H9 (cell line): Measurements from ENCODE around the gene SOCS6. TPM values are rescaled to one million over a fixed set of nuclear protein-coding genes. Genes with fewer than 3 reads are reported as not detected.
A peak's percentile ranks its signal among the peaks of the same experiment; 100 is the strongest.

Experiments used
- DNase-seq: peaks from one replicate; pipeline ENCODE4 v3.0.0-alpha.2; 2017
- H2AFZ ChIP-seq: one replicate; pipeline ENCODE4 v1.6.1; 2013; ENCODE audit warnings: mild to moderate bottlenecking, low read length, control low read depth, moderate library complexity
- H2AK5ac ChIP-seq: 2 replicates; pipeline ENCODE4 v1.6.1; 2013; ENCODE audit warnings: low read length, control low read depth, mixed read lengths; ENCODE audit not compliant: insufficient read length
- H2BK120ac ChIP-seq: one replicate; pipeline ENCODE4 v1.6.1; 2013; ENCODE audit warnings: low read depth, mild to moderate bottlenecking, low read length, control low read depth, inconsistent platforms; ENCODE audit not compliant: poor library complexity, severe bottlenecking
- H2BK12ac ChIP-seq: 2 replicates; pipeline ENCODE4 v1.6.1; 2013; ENCODE audit warnings: low read length, control low read depth, mixed read lengths, low read depth; ENCODE audit not compliant: insufficient read length
- H2BK15ac ChIP-seq: 2 replicates; pipeline ENCODE4 v1.6.1; 2013; ENCODE audit warnings: low read depth, low read length, control low read depth
- H2BK20ac ChIP-seq: one replicate; pipeline ENCODE4 v1.6.1; 2013; ENCODE audit warnings: low read depth, mild to moderate bottlenecking, low read length, control low read depth, inconsistent platforms; ENCODE audit not compliant: poor library complexity, severe bottlenecking
- H2BK5ac ChIP-seq: 2 replicates; pipeline ENCODE4 v1.6.1; 2013; ENCODE audit warnings: low read length, control low read depth, mixed read lengths; ENCODE audit not compliant: insufficient read length
- H3K14ac ChIP-seq: 2 replicates; pipeline ENCODE4 v1.6.1; 2013; ENCODE audit warnings: low read length, control low read depth; ENCODE audit not compliant: insufficient read depth
- H3K18ac ChIP-seq: 2 replicates; pipeline ENCODE4 v1.6.1; 2013; ENCODE audit warnings: low read depth, mild to moderate bottlenecking, mixed read lengths, low read length, control low read depth; ENCODE audit not compliant: insufficient read length
- H3K23ac ChIP-seq: 2 replicates; pipeline ENCODE4 v1.6.1; 2013; ENCODE audit warnings: low read length, control low read depth, mixed read lengths, low read depth; ENCODE audit not compliant: insufficient read length
- H3K23me2 ChIP-seq: 2 replicates; pipeline ENCODE4 v1.6.1; 2013; ENCODE audit warnings: low read depth, mild to moderate bottlenecking, mixed read lengths, low read length, control low read depth; ENCODE audit not compliant: insufficient read length, poor library complexity, severe bottlenecking
- H3K27ac ChIP-seq: 2 replicates; pipeline ENCODE4 v1.5.1; 2013; ENCODE audit warnings: low read length, control low read depth, mixed read lengths, low read depth; ENCODE audit not compliant: insufficient read length
- H3K27me3 ChIP-seq: 2 replicates; pipeline ENCODE4 v1.6.1; 2013; ENCODE audit warnings: low read length, control low read depth, inconsistent platforms; ENCODE audit not compliant: insufficient read depth
- H3K4ac ChIP-seq: 2 replicates; pipeline ENCODE4 v1.6.1; 2013; ENCODE audit warnings: low read depth, mild to moderate bottlenecking, control low read depth, inconsistent platforms, low read length, moderate library complexity
- H3K4me1 ChIP-seq: 2 replicates; pipeline ENCODE4 v1.6.1; 2013; ENCODE audit warnings: low read length, control low read depth, inconsistent platforms; ENCODE audit not compliant: insufficient read depth
- H3K4me2 ChIP-seq: 2 replicates; pipeline ENCODE4 v1.6.1; 2013; ENCODE audit warnings: low read length, control low read depth, mixed read lengths; ENCODE audit not compliant: insufficient read length, insufficient read depth
- H3K56ac ChIP-seq: 2 replicates; pipeline ENCODE4 v1.6.1; 2013; ENCODE audit warnings: low read depth, mild to moderate bottlenecking, mixed read lengths, low read length, control low read depth; ENCODE audit not compliant: insufficient read length
- H3K79me1 ChIP-seq: 2 replicates; pipeline ENCODE4 v1.6.1; 2013; ENCODE audit warnings: low read depth, mild to moderate bottlenecking, moderate library complexity, low read length, control low read depth, inconsistent platforms; ENCODE audit not compliant: insufficient read depth, poor library complexity, severe bottlenecking
- H3K79me2 ChIP-seq: 2 replicates; pipeline ENCODE4 v1.6.1; 2013; ENCODE audit warnings: low read length, control low read depth, inconsistent platforms; ENCODE audit not compliant: insufficient read depth
- H3K9ac ChIP-seq: 2 replicates; pipeline ENCODE4 v1.6.1; 2013; ENCODE audit warnings: low read length, control low read depth, mixed read lengths; ENCODE audit not compliant: insufficient read length; ENCODE audit errors: extremely low read depth
- H3K9me3 ChIP-seq: one replicate; pipeline ENCODE4 v1.6.1; 2013; ENCODE audit warnings: low read depth, low read length, inconsistent platforms; ENCODE audit not compliant: control insufficient read depth
- H3T11ph ChIP-seq: one replicate; pipeline ENCODE4 v1.6.1; 2013; ENCODE audit warnings: mild to moderate bottlenecking, low read length, control low read depth, inconsistent platforms
- H4K20me1 ChIP-seq: one replicate; pipeline ENCODE4 v1.6.1; 2013; ENCODE audit not compliant: control insufficient read depth, insufficient read length, insufficient read depth
- H4K5ac ChIP-seq: 2 replicates; pipeline ENCODE4 v1.6.1; 2013; ENCODE audit warnings: low read depth, mild to moderate bottlenecking, mixed read lengths, low read length, control low read depth; ENCODE audit not compliant: insufficient read length
- H4K8ac ChIP-seq: replicated peaks from 2 replicates; pipeline ENCODE4 v1.6.1; 2013; ENCODE audit warnings: low read length, control low read depth, mixed read lengths, low read depth; ENCODE audit not compliant: insufficient read length
- H4K91ac ChIP-seq: 2 replicates; pipeline ENCODE4 v1.6.1; 2013; ENCODE audit warnings: low read depth, mild to moderate bottlenecking, moderate library complexity, mixed read lengths, low read length, control low read depth; ENCODE audit not compliant: insufficient read length
- H3K27ac Mint-ChIP-seq, 3 experiments: 2 replicates in 2 of 3; 3 replicates in 1 of 3; pipeline ENCODE4 v1.8.0; 2020 to 2021; ENCODE audit warnings: mixed read lengths in 3 of 3, mild to moderate bottlenecking in 1 of 3, moderate library complexity in 1 of 3
- H3K27me3 Mint-ChIP-seq: 2 replicates; pipeline ENCODE4 v1.8.0; 2021; ENCODE audit warnings: low read depth, mild to moderate bottlenecking, moderate library complexity, mixed read lengths
- H3K36me3 Mint-ChIP-seq, 3 experiments: 2 replicates in 2 of 3; 3 replicates in 1 of 3; pipeline ENCODE4 v1.8.0; 2020 to 2021; ENCODE audit warnings: low read depth in 3 of 3, mixed read lengths in 3 of 3; ENCODE audit not compliant: insufficient read depth in 1 of 3
- H3K4me1 Mint-ChIP-seq, 2 experiments: 2 replicates each; pipeline ENCODE4 v1.8.0; 2020; ENCODE audit warnings: mixed read lengths in 2 of 2
- H3K4me3 Mint-ChIP-seq, 2 experiments: 2 replicates in 1 of 2; 3 replicates in 1 of 2; pipeline ENCODE4 v1.8.0; 2020 to 2021; ENCODE audit warnings: mild to moderate bottlenecking in 2 of 2, mixed read lengths in 2 of 2, moderate library complexity in 1 of 2
- H3K9me3 Mint-ChIP-seq, 2 experiments: 2 replicates in 1 of 2; 3 replicates in 1 of 2; pipeline ENCODE4 v1.8.0; 2020; ENCODE audit warnings: mild to moderate bottlenecking in 2 of 2, mixed read lengths in 2 of 2, moderate library complexity in 1 of 2
- CTCF ChIP-seq: fragments of 200-600 bp; sonication (generic); conservative IDR thresholded peaks from 3 replicates; pipeline ENCODE4 v1.8.0; 2021; ENCODE audit warnings: antibody characterized with exemption, mild to moderate bottlenecking
- WGBS: extraction: QIAGEN DNeasy Blood & Tissue Kit; methylation state at CpG from one replicate; pipeline ENCODE4 v1.1.7; 2013; ENCODE audit warnings: missing lambda C conversion rate, low lambda C conversion rate, mixed read lengths; ENCODE audit not compliant: insufficient read length; ENCODE audit errors: extremely low coverage; 5-methylcytosine and 5-hydroxymethylcytosine counted together
- total RNA-seq: library from RNA; stranded (reverse); gene quantifications from 2 replicates; pipeline ENCODE4 v1.2.1, GENCODE V29; 2021

The SOCS6 gene
- total RNA-seq, 1 experiment from 2014 or later, result 24.5 TPM

GRCh38 chr18:70331456-70332097 is 42.7 kb downstream of the SOCS6 start:
- H3K9ac ChIP-seq, result no peak overlapping the region
- H4K8ac ChIP-seq, result no peak overlapping the region
- H2AK5ac ChIP-seq, result no peak overlapping the region
- H3K4me2 ChIP-seq, result no peak overlapping the region
- H3K56ac ChIP-seq, result no peak overlapping the region
- no peak overlapping the region for H4K91ac ChIP-seq
- H2BK120ac ChIP-seq, result no peak overlapping the region
- H3K79me2 ChIP-seq, result no peaks in the 10 kb centered on the region
- Mint-ChIP-seq H3K36me3 (peaks cover 16 to 19% (median 16%) of the 10 kb centered on the region in 3 experiments), H3K4me3 (no peak overlapping the region), H3K27me3 (no peaks in the 10 kb centered on the region), H3K27ac (peak overlapping the region in 2 of 3 experiments; percentile 12 to 89; a peak in 3 of 7 replicates), H3K4me1 (peaks cover 24 to 28% of the 10 kb centered on the region in 2 experiments), H3K9me3 (peaks cover 6 to 9% of the 10 kb centered on the region in 2 experiments; a peak in 4 of 5 replicates)
- no peaks in the 10 kb centered on the region for H3K23me2 ChIP-seq
- H3T11ph ChIP-seq, result no peak overlapping the region
- no peak overlapping the region for H3K14ac ChIP-seq
- no peaks in the 10 kb centered on the region for H3K4me1 ChIP-seq
- no CpG with 5 or more reads among the region's 5 CpGs for WGBS
- H3K23ac ChIP-seq, result no peak overlapping the region
- H2BK12ac ChIP-seq, result no peak overlapping the region
- H3K27me3 ChIP-seq, result no peaks in the 10 kb centered on the region
- H2BK5ac ChIP-seq, result no peak overlapping the region
- peaks cover 7% of the 10 kb centered on the region for H3K9me3 ChIP-seq
- H3K4ac ChIP-seq, result no peak overlapping the region
- no peak overlapping the region for H3K27ac ChIP-seq
- no peak for TF ChIP-seq CTCF
- H2BK15ac ChIP-seq, result no peak overlapping the region
- H4K20me1 ChIP-seq, result no peaks in the 10 kb centered on the region
- H4K5ac ChIP-seq, result no peak overlapping the region
- no peak overlapping the region for H3K18ac ChIP-seq
- DNase-seq, result no peak
- no peaks in the 10 kb centered on the region for H3K79me1 ChIP-seq
- H2BK20ac ChIP-seq, result no peak overlapping the region
- no peak overlapping the region for H2AFZ ChIP-seq
